Sigmoid colon (tissue), 7 donors: Measurements from ENCODE around the gene KRTAP4-16. TPM values are rescaled to one million over a fixed set of nuclear protein-coding genes. Genes with fewer than 3 reads are reported as not detected.
"Not testable (repeated sequence)": the region's sequence is repeated elsewhere in the genome, so short reads cannot be mapped to it uniquely, and the experiment has no call there.

ENCODE experiments used
- DNase-seq: peaks from one replicate; pipeline ENCODE4 v3.0.0-alpha.2; 2019
- H3K27ac ChIP-seq, 4 donors: fragments of 200-600 bp; sonication (generic); one replicate each; pipeline ENCODE4 v1.5.1; 2016 to 2019; ENCODE audit warnings: mild to moderate bottlenecking in 1 of 4
- H3K27me3 ChIP-seq, 3 donors: fragments of 200-600 bp; sonication (generic); one replicate each; pipeline ENCODE4 v1.5.1; 2019; ENCODE audit warnings: mild to moderate bottlenecking in 1 of 3
- H3K36me3 ChIP-seq, 4 donors: fragments of 200-600 bp; sonication (generic); one replicate each; pipeline ENCODE4 v1.5.1; 2016 to 2019
- H3K4me1 ChIP-seq, 4 donors: fragments of 200-600 bp; sonication (generic); one replicate each; pipeline ENCODE4 v1.5.1; 2017 to 2019
- H3K4me3 ChIP-seq, 4 donors: fragments of 200-600 bp; sonication (generic); one replicate each; pipeline ENCODE4 v1.5.1; 2017 to 2019; ENCODE audit warnings: mild to moderate bottlenecking in 2 of 4, moderate library complexity in 1 of 4
- H3K9me3 ChIP-seq, 4 donors: fragments of 200-600 bp in 3 of 4; sonication (generic) in 3 of 4; one replicate each; pipeline versions ENCODE4 v1.5.1 to v1.6.1; 2013 to 2019
- CTCF ChIP-seq, 4 experiments: fragments of 450-650 bp in 3 of 4; fragments of 200-600 bp in 1 of 4; IDR thresholded peaks; one replicate each; pipeline ENCODE4 v1.5.1; 2016 to 2019; ENCODE audit warnings: antibody characterized with exemption in 4 of 4, mild to moderate bottlenecking in 3 of 4, moderate library complexity in 2 of 4
- EP300 ChIP-seq, 4 donors: sonication (generic); formaldehyde crosslinking; IDR thresholded peaks; one replicate each; pipeline ENCODE4 v1.6.1; 2017; ENCODE audit warnings: antibody characterized with exemption in 4 of 4
- POLR2A ChIP-seq, 2 donors: fragments of 450-650 bp; IDR thresholded peaks; one replicate each; pipeline ENCODE4 v1.6.1; 2016; ENCODE audit warnings: antibody characterized with exemption in 2 of 2, mild to moderate bottlenecking in 2 of 2, moderate library complexity in 2 of 2
- POLR2AphosphoS5 ChIP-seq, 4 donors: sonication (generic); formaldehyde crosslinking; IDR thresholded peaks; one replicate each; pipeline ENCODE4 v1.6.1; 2017; ENCODE audit warnings: antibody characterized with exemption in 4 of 4
- WGBS, 2 donors: extraction: QIAGEN DNeasy Blood & Tissue Kit; methylation state at CpG; one replicate each; pipeline ENCODE4 v1.1.7; 2013; 5-methylcytosine and 5-hydroxymethylcytosine counted together
- intact Hi-C: fragments of 100-400 bp; cut with DNase I; formaldehyde crosslinking; loops from one replicate; pipeline ENCODE4 v1.15.1; 2023
- polyA plus RNA-seq, 3 donors: library from polyadenylated mRNA; stranded (reverse); fragments of 200-250 nt; gene quantifications; one replicate each; pipeline ENCODE4 v1.2.3, GENCODE V29; 2013
- total RNA-seq, 4 donors: library from RNA; depleted of rRNA; stranded (reverse); fragments of >200 nt; gene quantifications; one replicate each; pipeline ENCODE4 v1.1.0, GENCODE V29; 2016
- donor health status: healthy with polysubstance abuse.
- donor health status: Bipolar disorder and iron deficiency.
- donor health status: healthy.

The KRTAP4-16 gene
- total and polyA plus RNA-seq, 7 donors, result not detected

GRCh38 chr17:41126412-41126811, 24.4 kb upstream of the KRTAP4-16 start:
- no peaks in the 10 kb centered on the region for H3K4me1 ChIP-seq
- no peak overlapping the region for H3K4me3 ChIP-seq
- 83 to 91% methylated on average over 3 of the region's 3 CpGs for WGBS, 2 donors
- H3K27ac ChIP-seq, result no peak overlapping the region
- H3K9me3 ChIP-seq, result no peaks in the 10 kb centered on the region
- DNase-seq, result no peak
- TF ChIP-seq CTCF (IDR thresholded peaks at IDR 0.05), result no peak
- TF ChIP-seq EP300 (IDR thresholded peaks at IDR 0.05), result no peak
- no peak for TF ChIP-seq POLR2A (IDR thresholded peaks at IDR 0.05)
- TF ChIP-seq POLR2AphosphoS5 (IDR thresholded peaks at IDR 0.05), result no peak
- peaks cover 0 to 4% (median 0%) of the 10 kb centered on the region in 3 donors for H3K27me3 ChIP-seq
- H3K36me3 ChIP-seq, result no peaks in the 10 kb centered on the region
- intact Hi-C loops, result no loop called here

- Histone ChIP-seq H3K4me1 (no peaks in the 10 kb centered on the region), H3K36me3 (no peaks in the 10 kb centered on the region), H3K4me3 (no peak overlapping the region), H3K27ac (no peak overlapping the region), H3K27me3 (peaks cover 0 to 8% (median 0%) of the 10 kb centered on the region in 3 donors), H3K9me3 (no peaks in the 10 kb centered on the region)
- WGBS, 2 donors, result 96% methylated on average over 2 of the region's 2 CpGs
- TF ChIP-seq EP300 (IDR thresholded peaks at IDR 0.05), result no peak
- no peak for TF ChIP-seq CTCF (IDR thresholded peaks at IDR 0.05)
- no peak for TF ChIP-seq POLR2A (IDR thresholded peaks at IDR 0.05)
- no peak for TF ChIP-seq POLR2AphosphoS5 (IDR thresholded peaks at IDR 0.05)
- intact Hi-C loops, result no loop called here
- no peak for DNase-seq
These were observed 23.1 kb upstream of the KRTAP4-16 start for GRCh38 chr17:41125064-41125463.

- H3K36me3 ChIP-seq, H3K4me1 ChIP-seq, DNase-seq, H3K27me3 ChIP-seq, H3K27ac ChIP-seq, intact Hi-C loops, H3K9me3 ChIP-seq, H3K4me3 ChIP-seq: not testable (repeated sequence)
- 72 to 82% methylated on average over 3 of the region's 3 CpGs for WGBS, 2 donors
These were observed 22.0 kb upstream of the KRTAP4-16 start, which contains the start of gene KRTAP4-12 for GRCh38 chr17:41123991-41124371. Gene KRTAP4-12, minus strand, starts transcription at chr17:41124182. Its CDS starts 60 bp downstream, at chr17:41124122.

- 76 to 77% methylated on average over 12 of the region's 12 CpGs for WGBS, 2 donors
- H3K27me3 ChIP-seq, H3K9me3 ChIP-seq, H3K27ac ChIP-seq, H3K4me3 ChIP-seq, H3K36me3 ChIP-seq, H3K4me1 ChIP-seq, intact Hi-C loops, DNase-seq: not testable (repeated sequence)
These were observed 21.4 kb upstream of the KRTAP4-16 start for GRCh38 chr17:41123292-41123990.

GRCh38 chr17:41121742-41122141, 19.7 kb upstream of the KRTAP4-16 start:
- Histone ChIP-seq H3K27me3 (peaks cover 0 to 8% (median 0%) of the 10 kb centered on the region in 3 donors), H3K27ac (no peak overlapping the region), H3K9me3 (no peaks in the 10 kb centered on the region), H3K36me3 (no peaks in the 10 kb centered on the region), H3K4me3 (no peak overlapping the region), H3K4me1 (no peaks in the 10 kb centered on the region)
- DNase-seq, result no peak
- no peak for TF ChIP-seq CTCF (IDR thresholded peaks at IDR 0.05)
- TF ChIP-seq EP300 (IDR thresholded peaks at IDR 0.05), result no peak
- TF ChIP-seq POLR2AphosphoS5 (IDR thresholded peaks at IDR 0.05), result no peak
- no peak for TF ChIP-seq POLR2A (IDR thresholded peaks at IDR 0.05)
- WGBS, 2 donors, result 91 to 96% methylated on average over 2 of the region's 2 CpGs
- intact Hi-C loops, result no loop called here

- H3K36me3 ChIP-seq, H3K4me1 ChIP-seq, H3K27ac ChIP-seq, H3K4me3 ChIP-seq, intact Hi-C loops, H3K27me3 ChIP-seq, DNase-seq, H3K9me3 ChIP-seq: not testable (repeated sequence)
- 42 to 68% methylated on average over 11 of the region's 11 CpGs for WGBS, 2 donors
These were observed 18.0 kb upstream of the KRTAP4-16 start for GRCh38 chr17:41119696-41120690.
